Hepatocyte (in vitro differentiated cells): ENCODE data around the gene PLEKHB1. TPM values are rescaled to one million over a fixed set of nuclear protein-coding genes. Genes with fewer than 3 reads are reported as not detected.

Experiments used
- DNase-seq: peaks from one replicate; pipeline ENCODE4 v3.0.0-alpha.2; 2016; ENCODE audit warnings: low spot score
- H2AFZ ChIP-seq: fragments of 200-600 bp; sonication (generic); 2 replicates; pipeline ENCODE4 v1.6.0; 2016; ENCODE audit warnings: antibody characterized with exemption, mild to moderate bottlenecking
- H3K27ac ChIP-seq: fragments of 200-600 bp; sonication (generic); 2 replicates; pipeline ENCODE4 v1.5.1; 2016; ENCODE audit warnings: mild to moderate bottlenecking
- H3K27me3 ChIP-seq: fragments of 200-600 bp; sonication (generic); 2 replicates; pipeline ENCODE4 v1.6.1; 2016
- H3K36me3 ChIP-seq: fragments of 200-600 bp; sonication (generic); replicated peaks from 2 replicates; pipeline ENCODE4 v1.5.1; 2016; ENCODE audit warnings: low read depth; ENCODE audit not compliant: insufficient read depth
- H3K4me1 ChIP-seq: fragments of 200-600 bp; sonication (generic); 2 replicates; pipeline ENCODE4 v1.5.1; 2016; ENCODE audit warnings: mild to moderate bottlenecking, moderate library complexity; ENCODE audit not compliant: insufficient read depth
- H3K4me2 ChIP-seq: fragments of 200-600 bp; sonication (generic); 2 replicates; pipeline ENCODE4 v1.6.0; 2016
- H3K4me3 ChIP-seq: fragments of 200-600 bp; sonication (generic); 2 replicates; pipeline ENCODE4 v1.5.1; 2016; ENCODE audit warnings: mild to moderate bottlenecking
- H3K79me2 ChIP-seq: fragments of 200-600 bp; sonication (generic); 2 replicates; pipeline ENCODE4 v1.6.0; 2017; ENCODE audit warnings: mild to moderate bottlenecking
- H3K9me2 ChIP-seq: fragments of 200-600 bp; sonication (generic); replicated peaks from 2 replicates; pipeline ENCODE4 v1.6.0; 2017; ENCODE audit warnings: mild to moderate bottlenecking; ENCODE audit not compliant: insufficient read depth
- H3K9me3 ChIP-seq: fragments of 200-600 bp; sonication (generic); 2 replicates; pipeline ENCODE4 v1.5.1; 2016; ENCODE audit warnings: low read depth, mild to moderate bottlenecking
- H4K20me1 ChIP-seq: fragments of 200-600 bp; sonication (generic); 2 replicates; pipeline ENCODE4 v1.6.0; 2016; ENCODE audit warnings: mild to moderate bottlenecking; ENCODE audit not compliant: insufficient read depth, poor library complexity, severe bottlenecking
- CTCF ChIP-seq: fragments of 200-600 bp; sonication (generic); IDR thresholded peaks from 2 replicates; pipeline ENCODE4 v1.5.1; 2016; ENCODE audit warnings: antibody characterized with exemption, mild to moderate bottlenecking; ENCODE audit not compliant: poor library complexity
- EZH2 ChIP-seq: fragments of 200-600 bp; sonication (generic); IDR thresholded peaks from 2 replicates; pipeline ENCODE4 v1.6.1; 2016; ENCODE audit warnings: antibody characterized with exemption, mild to moderate bottlenecking, borderline replicate concordance
- EZH2phosphoT487 ChIP-seq: fragments of 200-600 bp; sonication (generic); IDR thresholded peaks from one replicate; pipeline ENCODE4 v1.6.1; 2018; ENCODE audit warnings: antibody characterized with exemption, mild to moderate bottlenecking, low read depth, moderate library complexity; ENCODE audit not compliant: unreplicated experiment, severe bottlenecking
- WGBS: methylation state at CpG from one replicate; pipeline ENCODE4 v1.1.6; 2016; ENCODE audit warnings: low lambda C conversion rate; ENCODE audit errors: missing lambda C conversion rate; 5-methylcytosine and 5-hydroxymethylcytosine counted together
- polyA plus RNA-seq: library from polyadenylated mRNA; unstranded; fragments of >200 nt; fragmentation: Nextera tagmentation; extraction: Ambion mirVana; gene quantifications from 2 replicates; pipeline ENCODE4 v1.2.1, GENCODE V29; 2016
- total RNA-seq: library from RNA; depleted of rRNA; stranded (reverse); fragments of >200 nt; gene quantifications from 2 replicates; pipeline ENCODE4 v1.2.3, GENCODE V29; 2014

PLEKHB1 gene
- total and polyA plus RNA-seq, 2 experiments from 2014 or later = 12.2 to 14.8 TPM

GRCh38 chr11:73622926-73623593, 23.3 kb upstream of the PLEKHB1 start:
- 77% methylated on average over 4 of the region's 4 CpGs for WGBS
- H4K20me1 ChIP-seq = no peaks in the 10 kb centered on the region
- no peak overlapping the region for H2AFZ ChIP-seq
- no peak overlapping the region for H3K4me2 ChIP-seq
- H3K4me3 ChIP-seq = no peak overlapping the region
- H3K4me1 ChIP-seq = no peaks in the 10 kb centered on the region
- no peaks in the 10 kb centered on the region for H3K36me3 ChIP-seq
- no peak for DNase-seq
- no peaks in the 10 kb centered on the region for H3K9me3 ChIP-seq
- H3K79me2 ChIP-seq = no peaks in the 10 kb centered on the region
- no peaks in the 10 kb centered on the region for H3K9me2 ChIP-seq
- H3K27me3 ChIP-seq = no peaks in the 10 kb centered on the region
- no peak for TF ChIP-seq CTCF
- no peak for TF ChIP-seq EZH2
- TF ChIP-seq EZH2phosphoT487 = no peak
- H3K27ac ChIP-seq = no peak overlapping the region

- Histone ChIP-seq H3K79me2 (no peaks in the 10 kb centered on the region), H3K4me2 (no peak overlapping the region), H3K27ac (no peak overlapping the region), H3K4me1 (peaks cover 5% of the 10 kb centered on the region), H3K4me3 (no peak overlapping the region), H4K20me1 (no peaks in the 10 kb centered on the region), H3K9me2 (no peaks in the 10 kb centered on the region), H3K9me3 (no peaks in the 10 kb centered on the region), H2AFZ (no peak overlapping the region), H3K27me3 (no peaks in the 10 kb centered on the region), H3K36me3 (no peaks in the 10 kb centered on the region)
- TF ChIP-seq EZH2 = no peak
- no peak for TF ChIP-seq CTCF
- no peak for TF ChIP-seq EZH2phosphoT487
- WGBS = 83% methylated on average over 3 of the region's 3 CpGs
- no peak for DNase-seq
Measured at GRCh38 chr11:73623686-73624085, 22.7 kb upstream of the PLEKHB1 start.

GRCh38 chr11:73625696-73626318, 20.6 kb upstream of the PLEKHB1 start:
- WGBS = 40% methylated on average over 19 of the region's 19 CpGs
- no peaks in the 10 kb centered on the region for H3K9me2 ChIP-seq
- peak; percentile 84 for DNase-seq
- no peaks in the 10 kb centered on the region for H3K9me3 ChIP-seq
- H2AFZ ChIP-seq = no peak overlapping the region
- H3K79me2 ChIP-seq = no peaks in the 10 kb centered on the region
- no peaks in the 10 kb centered on the region for H4K20me1 ChIP-seq
- H3K36me3 ChIP-seq = no peaks in the 10 kb centered on the region
- peaks cover 5% of the 10 kb centered on the region for H3K4me1 ChIP-seq
- H3K27ac ChIP-seq = no peak overlapping the region
- no peak overlapping the region for H3K4me2 ChIP-seq
- H3K27me3 ChIP-seq = no peaks in the 10 kb centered on the region
- TF ChIP-seq CTCF (peak; percentile 92), EZH2phosphoT487 (no peak), EZH2 (no peak)
- H3K4me3 ChIP-seq = no peak overlapping the region
